HG02759 (cell line): ENCODE measurements around the gene LANCL2.
"Not testable (repeated sequence)": the region's sequence is repeated elsewhere in the genome, so short reads cannot be mapped to it uniquely, and the experiment has no call there.

ENCODE experiments used
- ATAC-seq: cut with Tn5 transposase; IDR thresholded peaks from one replicate; pipeline ENCODE4 v1.9.1; 2021; ENCODE audit warnings: mild to moderate bottlenecking, moderate library complexity; ENCODE audit not compliant: unreplicated experiment

LANCL2 gene

DNA sequence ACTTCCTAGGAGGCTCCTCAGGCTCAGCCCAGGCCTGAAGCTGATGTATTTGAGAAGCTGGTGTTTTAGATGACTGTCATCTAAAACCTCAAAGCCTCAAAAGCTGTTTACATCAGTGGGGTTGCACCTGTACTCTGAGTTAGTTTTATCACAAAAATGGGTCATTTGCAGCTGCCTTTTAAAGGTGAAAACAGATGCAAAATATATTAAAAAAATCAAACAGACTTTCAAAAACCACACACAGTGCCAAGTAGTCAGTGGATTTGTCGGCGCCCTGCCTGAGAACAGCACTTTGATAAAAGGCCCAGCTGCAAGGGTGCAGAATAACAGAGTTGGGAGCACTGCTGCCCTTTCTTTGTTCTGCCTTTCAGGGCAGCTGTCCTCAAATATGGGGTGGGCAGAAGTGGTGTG is 104.1 kb downstream of the LANCL2 start:
- ATAC-seq = no peak

DNA sequence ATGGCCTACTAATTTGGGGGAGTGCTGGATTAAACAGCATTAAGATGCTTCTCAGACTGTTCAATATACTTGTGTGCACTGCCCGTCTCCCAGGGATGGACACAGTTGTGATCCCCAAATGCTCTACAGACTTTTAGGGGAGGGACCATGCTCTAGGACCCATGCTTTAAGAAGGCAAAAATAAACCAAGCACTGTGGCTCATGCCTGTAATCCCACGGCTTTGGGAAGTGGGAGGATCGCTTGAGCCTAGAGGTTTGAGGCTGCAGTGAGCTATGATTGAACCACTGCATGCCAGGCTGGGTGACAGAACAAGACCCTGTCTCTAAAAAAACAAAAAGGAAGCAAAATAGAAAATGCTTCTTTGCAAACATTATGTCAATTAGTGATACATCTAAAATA is 104.6 kb downstream of the LANCL2 start:
- ATAC-seq = no peak

DNA sequence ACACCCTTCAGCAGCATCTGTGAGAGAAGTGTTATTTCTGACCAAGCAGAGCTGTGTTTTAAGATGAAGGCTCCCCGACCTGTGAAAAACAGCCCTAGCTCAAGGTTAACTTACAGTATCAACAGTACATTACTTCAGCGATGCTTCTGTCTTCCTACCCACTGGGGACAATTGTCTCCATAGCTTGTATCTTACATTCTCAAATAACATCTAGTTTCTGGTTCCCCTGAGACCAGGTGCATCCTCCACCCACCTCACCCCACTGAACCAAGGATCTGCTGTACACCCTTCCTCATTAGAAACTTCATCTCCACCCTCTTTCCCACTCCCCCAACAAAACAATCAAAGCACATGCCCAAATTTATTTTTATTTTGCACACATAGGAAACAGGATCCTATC is 105.1 kb downstream of the LANCL2 start:
- no peak for ATAC-seq

DNA sequence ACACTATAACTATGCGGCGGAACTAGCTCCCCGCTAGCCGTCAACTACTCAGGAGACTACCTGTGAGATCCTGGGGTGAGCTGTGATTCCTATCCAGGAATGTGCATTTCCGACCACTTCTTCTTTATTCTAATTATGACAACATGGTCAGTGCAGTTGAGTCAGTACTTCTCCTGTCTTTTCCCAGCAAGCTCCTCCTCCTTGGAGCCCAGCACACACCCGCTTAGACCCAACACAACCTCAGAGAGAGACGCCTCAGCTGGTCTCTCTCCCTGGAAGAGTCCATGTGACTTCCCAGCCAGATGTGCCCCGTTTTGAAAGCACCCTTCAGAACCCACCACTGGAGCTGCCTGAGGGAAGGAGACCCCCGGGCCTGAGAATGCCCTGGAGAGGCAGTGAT is 106.5 kb downstream of the LANCL2 start:
- not testable (repeated sequence) for ATAC-seq

DNA sequence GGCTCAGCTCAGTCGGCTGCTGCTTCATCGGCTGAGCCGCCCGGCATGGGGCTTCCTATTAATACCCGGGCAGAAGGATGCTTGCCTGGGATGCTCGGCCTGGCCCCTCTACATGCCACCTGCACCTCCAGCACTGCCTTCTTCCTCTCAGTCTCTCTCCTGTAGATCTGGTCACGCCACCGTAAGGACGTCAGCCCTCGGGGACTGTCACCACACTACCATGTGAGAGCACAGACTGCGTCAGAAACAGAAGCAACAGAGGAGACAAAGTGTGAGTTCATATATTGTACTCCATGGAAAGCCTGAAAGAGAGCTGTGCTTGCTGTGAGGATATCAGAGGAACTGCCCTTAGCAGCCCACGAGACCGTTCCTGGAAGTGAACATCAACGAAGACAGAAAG is 107.3 kb downstream of the LANCL2 start:
- ATAC-seq = not testable (repeated sequence)

DNA sequence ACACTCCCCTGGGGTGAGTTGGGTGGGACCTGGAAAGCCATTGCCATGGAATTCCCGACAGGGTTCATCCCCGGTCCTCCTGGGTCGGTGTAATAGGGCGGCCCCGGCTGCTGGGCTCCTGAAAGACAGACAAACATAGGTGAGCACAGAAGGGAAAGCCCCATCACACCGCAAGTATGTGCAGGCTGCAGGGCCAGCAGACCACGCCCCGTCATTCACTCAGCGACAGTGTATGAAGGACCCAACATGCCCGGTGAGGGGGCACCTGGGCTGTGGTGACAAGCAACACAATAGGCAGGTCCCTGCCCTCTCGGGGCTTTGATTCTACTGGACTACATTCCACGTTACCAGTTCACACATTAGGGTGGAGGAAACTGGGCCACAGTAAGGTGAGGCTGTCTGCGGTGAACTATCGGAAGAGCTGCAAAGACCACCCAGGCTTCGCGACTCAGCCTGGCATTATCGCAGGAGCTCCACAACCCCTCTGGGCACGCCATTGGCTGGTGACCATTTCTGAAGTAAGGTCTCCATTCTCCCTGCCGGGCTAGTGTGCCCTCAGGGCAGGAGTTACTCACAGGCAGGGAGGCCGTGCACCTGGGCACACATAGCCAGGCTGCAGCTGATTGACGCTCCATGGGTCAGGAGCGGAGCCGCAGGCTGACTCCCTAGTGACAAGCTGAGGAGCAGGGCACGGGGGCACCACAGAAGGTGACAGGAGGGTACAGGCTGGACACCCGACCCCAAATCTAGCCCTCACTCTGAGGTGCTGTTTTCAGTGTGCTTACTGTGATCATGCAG is 108.0 kb downstream of the LANCL2 start:
- ATAC-seq = no peak

DNA sequence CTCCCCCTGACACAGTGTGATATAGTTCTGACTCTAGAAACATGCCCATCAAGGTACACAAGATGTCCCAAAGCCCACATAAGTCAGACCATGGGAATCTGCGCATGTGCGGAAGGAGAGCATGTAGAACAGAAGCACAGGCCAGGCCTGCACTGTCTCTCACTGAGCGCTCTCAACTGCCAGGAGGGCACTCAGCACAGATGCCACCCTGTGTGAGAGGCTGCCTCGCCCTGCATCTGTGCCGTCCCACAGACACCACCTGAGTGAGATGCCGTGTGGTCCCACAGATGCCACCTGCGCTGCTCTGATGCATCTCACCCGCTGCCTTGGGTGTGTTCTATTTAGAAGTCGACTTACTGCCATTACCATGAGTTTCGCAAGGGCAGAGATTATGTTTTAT is 108.8 kb downstream of the LANCL2 start:
- ATAC-seq = no peak

DNA sequence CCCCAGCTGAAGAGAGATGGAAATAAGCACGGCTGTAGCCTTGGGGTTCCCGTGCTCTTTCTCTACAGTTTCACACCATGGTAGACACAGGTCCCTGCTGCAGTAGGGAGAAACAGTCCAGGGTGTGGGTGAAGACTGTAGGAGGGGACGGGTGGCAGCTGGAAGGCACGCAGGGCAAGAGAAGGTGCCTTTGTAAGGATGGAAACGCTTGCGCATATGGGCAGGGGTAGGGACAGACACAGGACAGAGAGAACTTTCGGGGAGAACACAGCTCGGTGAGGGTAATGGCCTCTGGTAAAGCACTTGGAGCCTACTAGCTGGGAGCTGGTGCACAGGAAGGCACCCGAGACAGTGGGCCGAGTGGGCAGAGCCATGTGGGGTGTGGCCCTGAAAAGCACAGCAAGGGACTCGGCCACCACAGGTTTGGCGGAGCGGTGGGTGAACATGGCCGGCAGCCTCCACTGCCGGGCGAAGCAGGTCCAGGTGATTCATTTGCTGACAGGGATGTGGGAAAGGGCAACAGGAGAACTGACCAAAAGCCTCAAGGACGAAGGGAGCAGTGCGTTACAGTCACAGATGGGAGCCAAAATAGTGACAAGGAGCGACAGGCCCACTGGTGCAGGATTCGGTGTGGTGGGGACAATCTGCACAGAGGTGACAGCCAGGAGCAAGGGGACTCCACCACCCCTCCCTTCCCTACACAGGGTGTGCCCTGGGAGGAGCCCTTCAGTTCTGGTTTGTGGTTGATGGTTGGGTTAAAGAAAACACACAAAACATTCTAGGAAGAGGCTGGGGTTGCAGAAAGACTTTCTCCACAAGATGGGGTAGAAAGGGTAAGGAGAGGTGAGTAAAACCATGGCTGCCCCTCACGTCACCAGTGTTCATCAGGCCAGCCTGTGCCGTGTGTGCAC is 110.1 kb downstream of the LANCL2 start:
- ATAC-seq = no peak

DNA sequence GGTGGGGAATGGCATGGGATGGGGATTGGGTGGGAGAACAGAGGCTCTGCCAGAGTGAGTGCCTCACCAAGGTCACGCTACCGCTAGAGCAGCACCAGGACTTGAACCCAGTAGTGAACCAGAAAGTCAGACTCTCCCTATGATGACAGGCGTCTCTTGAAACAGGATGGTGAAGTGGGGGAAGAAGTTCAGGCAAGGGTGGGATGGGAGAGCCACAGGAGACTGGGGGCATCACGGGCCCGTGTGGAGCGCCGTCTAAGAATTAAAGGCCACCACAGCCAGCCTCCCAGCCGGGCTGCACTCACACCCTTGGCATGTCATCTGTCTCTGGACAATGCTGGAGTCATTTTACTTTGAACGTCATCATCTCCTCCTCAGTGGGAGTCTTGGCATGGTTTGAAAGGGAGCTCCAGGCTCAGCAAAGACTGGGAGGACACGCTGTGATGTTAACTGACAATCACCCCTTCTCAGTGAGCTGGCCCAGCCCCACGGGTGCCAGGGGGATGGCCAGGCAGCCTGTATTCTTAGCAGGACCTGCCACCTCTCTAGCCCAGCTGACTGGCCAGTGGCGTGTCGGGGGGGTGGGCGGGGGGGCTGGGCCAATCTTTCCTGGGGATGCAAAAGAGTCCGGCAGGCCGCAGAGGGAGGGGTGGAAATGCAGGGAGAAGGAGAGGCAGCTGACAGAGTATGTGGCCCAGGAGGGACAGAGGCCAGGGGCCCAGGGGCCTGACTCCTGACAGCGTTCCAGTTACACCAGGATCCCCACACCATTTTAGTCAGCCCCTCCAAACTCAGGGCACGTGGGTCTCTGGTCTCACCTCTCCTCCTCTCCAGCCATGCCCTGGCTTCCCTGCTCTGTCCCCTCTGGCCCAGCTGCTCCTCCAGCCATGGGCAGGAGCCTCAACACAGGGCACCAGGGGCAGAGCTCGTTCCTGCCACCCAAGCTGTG is 111.0 kb downstream of the LANCL2 start:
- no peak for ATAC-seq

DNA sequence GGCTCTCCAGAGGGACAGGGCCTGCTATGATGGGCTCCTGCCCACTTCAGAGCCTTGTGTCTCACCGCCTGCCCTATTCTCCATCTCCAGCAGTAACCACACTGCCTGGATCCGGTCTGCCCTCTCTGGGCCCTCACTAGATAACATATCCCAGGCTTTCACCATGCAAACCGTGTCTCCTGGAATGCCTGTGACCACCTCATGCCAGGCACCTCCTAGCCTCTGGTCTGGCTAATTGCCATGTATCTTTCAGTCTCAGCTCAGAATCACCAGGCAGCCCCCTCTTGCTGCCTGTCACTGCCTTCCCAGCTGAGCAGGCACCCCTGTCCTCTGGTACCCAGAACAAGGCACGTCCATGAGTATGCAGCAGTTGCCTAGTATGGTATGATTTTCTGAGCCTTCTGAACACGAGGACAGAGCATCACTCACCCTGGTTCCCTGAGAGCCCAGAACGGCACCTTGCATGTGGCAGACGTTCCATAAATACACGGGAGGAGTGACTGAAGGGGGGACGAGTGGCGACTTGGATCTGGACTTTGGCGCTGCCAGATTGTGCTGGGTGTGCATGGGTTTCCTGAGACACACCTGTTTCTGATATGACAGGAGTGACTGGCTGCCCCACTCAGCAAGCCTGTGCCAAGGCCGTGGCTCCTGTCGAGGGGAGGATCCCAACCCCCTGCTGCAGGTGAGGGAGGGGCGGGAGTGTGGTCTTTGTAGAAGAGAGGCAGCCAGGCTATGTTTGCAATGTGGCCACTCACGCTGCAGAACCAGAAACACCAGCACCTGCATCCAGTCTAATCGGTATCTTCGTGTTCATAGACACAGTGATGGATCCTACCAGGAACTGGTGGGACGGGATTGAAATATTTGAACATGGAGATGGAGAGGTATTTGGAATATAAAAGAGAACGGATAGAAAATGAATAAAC is 112.0 kb downstream of the LANCL2 start:
- ATAC-seq = no peak

DNA sequence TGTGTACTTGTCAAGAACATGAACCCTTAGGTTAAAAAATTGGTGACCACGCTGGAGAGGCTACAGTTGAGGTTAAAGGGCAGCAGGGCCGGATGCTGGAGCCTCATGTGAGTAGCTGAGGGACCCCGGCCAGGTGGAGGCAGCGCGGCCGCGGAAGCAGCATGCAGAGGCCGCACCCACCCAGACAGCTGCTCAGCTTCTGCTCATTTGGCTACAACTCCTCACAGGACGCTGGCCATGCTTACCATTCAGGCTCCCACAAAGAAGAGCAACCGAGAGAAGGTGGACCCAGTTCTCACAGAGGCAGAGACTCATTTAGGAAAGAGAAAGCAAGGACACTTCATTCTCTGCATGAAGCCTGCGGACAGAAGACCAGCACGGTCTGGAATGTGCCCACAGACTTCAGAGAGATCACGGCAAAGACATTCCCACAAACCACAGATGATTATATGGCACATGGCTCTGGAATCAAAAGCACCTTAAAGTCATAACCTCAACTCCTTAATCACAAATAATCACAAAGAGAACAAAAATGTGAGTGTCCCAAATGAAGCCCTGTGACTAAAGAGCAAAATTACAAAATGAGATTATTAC is 112.7 kb downstream of the LANCL2 start:
- no peak for ATAC-seq

DNA sequence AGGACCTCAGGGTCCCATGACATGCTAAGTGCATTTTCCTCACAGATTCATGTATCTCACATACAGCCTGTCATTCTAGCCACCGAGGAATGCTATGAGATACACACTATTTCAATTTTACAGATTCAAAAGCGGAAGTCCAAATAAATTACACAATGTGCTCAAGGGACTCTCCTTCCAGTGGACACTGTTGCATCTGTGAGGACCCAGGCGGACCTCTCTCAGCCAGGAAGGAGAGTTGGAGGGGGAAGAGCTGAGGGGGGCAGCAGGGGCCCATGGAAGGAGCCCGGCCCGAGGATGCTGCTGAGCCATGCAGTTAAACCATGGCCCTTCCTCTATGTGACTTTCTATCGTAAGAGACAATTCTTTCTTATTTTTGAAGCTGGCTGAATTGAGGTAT is 113.6 kb downstream of the LANCL2 start:
- no peak for ATAC-seq

DNA sequence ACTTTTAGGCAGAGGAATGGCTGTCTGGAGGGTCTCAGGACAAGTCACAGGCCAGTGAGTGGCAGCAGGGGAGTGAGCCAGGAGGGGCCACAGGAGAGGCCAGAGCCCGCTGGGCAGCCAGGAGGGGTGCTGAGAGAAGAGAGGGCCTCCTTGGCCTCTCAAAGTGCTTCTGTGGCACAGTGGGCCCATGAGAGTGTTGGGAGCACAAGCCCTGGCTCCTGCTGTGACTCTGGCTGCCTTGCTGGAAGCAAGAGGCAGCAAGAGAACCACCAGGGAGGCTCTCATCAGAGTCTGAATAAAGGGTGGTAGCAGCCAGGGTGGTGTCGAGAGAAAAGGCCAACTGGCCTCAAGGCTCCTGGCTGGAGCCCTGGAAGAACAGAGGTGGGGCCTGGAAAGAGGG is 116.0 kb downstream of the LANCL2 start:
- no peak for ATAC-seq

DNA sequence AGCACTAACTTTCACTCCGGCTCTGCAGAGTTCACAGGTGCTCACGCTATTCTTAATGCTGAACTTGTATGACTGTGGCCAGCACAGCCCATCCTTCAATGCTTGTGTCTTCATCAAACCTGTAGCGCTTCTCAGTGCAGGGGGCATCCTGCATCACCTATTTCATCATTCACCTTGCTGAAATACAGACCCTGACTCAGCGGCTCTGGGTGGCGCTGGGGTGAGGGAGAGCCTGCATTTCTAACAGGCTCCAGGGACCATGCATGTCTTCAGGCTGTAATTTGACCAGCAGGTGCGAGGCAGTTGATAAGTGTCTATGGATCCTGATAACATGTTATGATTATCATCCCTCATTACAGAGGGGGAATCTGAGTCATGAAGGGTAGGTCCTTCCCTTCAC is 117.9 kb downstream of the LANCL2 start:
- ATAC-seq = no peak
